Lung (tissue), 12 donors: Measurements from ENCODE around the gene RNU6-1. TPM values are rescaled to one million over a fixed set of nuclear protein-coding genes. Genes with fewer than 3 reads are reported as not detected.

Experiments used
- ATAC-seq: fragments of 200-7000 bp; cut with Tn5 transposase; one replicate; pipeline ENCODE4 v1.9.1; 2020; ENCODE audit warnings: moderate number of reproducible peaks; ENCODE audit not compliant: insufficient read depth, low FRiP score
- DNase-seq, 3 donors: peaks; one replicate each; pipeline ENCODE4 v3.0.0-alpha.2; 2013 to 2017
- H3K27ac ChIP-seq, 2 donors: one replicate each; pipeline ENCODE4 v1.5.1; 2013; ENCODE audit warnings: mild to moderate bottlenecking in 2 of 2, moderate library complexity in 2 of 2, control low read depth in 1 of 2, inconsistent platforms in 1 of 2, low read depth in 1 of 2, low read length in 1 of 2
- H3K27me3 ChIP-seq, 3 donors: one replicate each; pipeline ENCODE4 v1.5.1; 2013; ENCODE audit warnings: low read length in 2 of 3; ENCODE audit not compliant: control insufficient read depth in 3 of 3, insufficient read depth in 3 of 3
- H3K36me3 ChIP-seq, 4 donors: one replicate each; pipeline ENCODE4 v1.5.1; 2013; ENCODE audit warnings: low read length in 4 of 4, mild to moderate bottlenecking in 1 of 4, moderate library complexity in 1 of 4; ENCODE audit not compliant: control insufficient read depth in 4 of 4, insufficient read depth in 4 of 4
- H3K4me1 ChIP-seq, 5 donors: one replicate each; pipeline ENCODE4 v1.5.1; 2013; ENCODE audit warnings: low read length in 5 of 5, mild to moderate bottlenecking in 2 of 5, moderate library complexity in 1 of 5; ENCODE audit not compliant: control insufficient read depth in 5 of 5, insufficient read depth in 5 of 5
- H3K4me3 ChIP-seq: one replicate; pipeline ENCODE4 v1.5.1; 2013; ENCODE audit warnings: mild to moderate bottlenecking, control low read depth, moderate library complexity
- H3K9ac ChIP-seq, 2 donors: one replicate each; pipeline ENCODE4 v1.5.1; 2013; ENCODE audit warnings: low read length in 2 of 2, control low read depth in 1 of 2; ENCODE audit not compliant: insufficient read depth in 1 of 2
- H3K9me3 ChIP-seq, 4 donors: one replicate each; pipeline ENCODE4 v1.5.1; 2013; ENCODE audit warnings: low read length in 3 of 4, mild to moderate bottlenecking in 1 of 4, moderate library complexity in 1 of 4; ENCODE audit not compliant: control insufficient read depth in 4 of 4, insufficient read depth in 3 of 4
- CTCF ChIP-seq: IDR thresholded peaks from 2 replicates; pipeline ENCODE4 v1.5.1; 2012; ENCODE audit warnings: mild to moderate bottlenecking; ENCODE audit errors: control extremely low read depth, extremely low read depth
- WGBS, 2 donors: extraction: QIAGEN DNeasy Blood & Tissue Kit; methylation state at CpG; one replicate each; pipeline ENCODE4 v1.1.7; 2013; 5-methylcytosine and 5-hydroxymethylcytosine counted together
- polyA plus RNA-seq, 2 donors: library from polyadenylated mRNA; stranded (reverse); fragments of 200-250 nt; gene quantifications; one replicate each; pipeline ENCODE4 v1.2.1, GENCODE V29; 2013
- total RNA-seq, 2 donors: library from RNA; depleted of rRNA in 1 of 2; stranded (reverse); fragments of >200 nt in 1 of 2; gene quantifications; one replicate each; pipeline ENCODE4 v1.2.1, GENCODE V29; 2014 to 2021
- donor health status: control.
- donor health status: control.
- donor health status: Bipolar disorder and iron deficiency.
- donor health status: healthy.
- donor health status: DM: yes; HTN: yes; CAD: no.

RNU6-1 gene
- total and polyA plus RNA-seq, 4 donors: not detected

- Histone ChIP-seq H3K27ac (peak overlapping the region in 1 of 2 donors; percentile 26), H3K4me3 (no peak overlapping the region), H3K9ac (no peak overlapping the region), H3K36me3 (no peaks in the 10 kb centered on the region), H3K27me3 (no peaks in the 10 kb centered on the region), H3K4me1 (peaks cover 0 to 16% (median 0%) of the 10 kb centered on the region in 5 donors), H3K9me3 (peaks cover 0 to 2% (median 0%) of the 10 kb centered on the region in 4 donors)
- 59 to 61% methylated on average over 10 of the region's 10 CpGs for WGBS, 2 donors
- no peak for ATAC-seq
- DNase-seq: no peak
- TF ChIP-seq CTCF: no peak
Measured at GRCh38 chr15:67883234-67883773, 43.5 kb upstream of the RNU6-1 start.

- no peak for TF ChIP-seq CTCF
- H3K4me1 ChIP-seq: peaks cover 0 to 16% (median 0%) of the 10 kb centered on the region in 5 donors
- DNase-seq (peak; percentile 19 to 61 (median 32)), ATAC-seq (no peak)
- H3K9ac ChIP-seq: no peak overlapping the region
- H3K27ac ChIP-seq: peak overlapping the region in 1 of 2 donors; percentile 32
- no peaks in the 10 kb centered on the region for H3K27me3 ChIP-seq
- H3K9me3 ChIP-seq: peaks cover 0 to 2% (median 0%) of the 10 kb centered on the region in 4 donors
- H3K4me3 ChIP-seq: no peak overlapping the region
- H3K36me3 ChIP-seq: no peaks in the 10 kb centered on the region
- 55 to 73% methylated on average over 8 of the region's 8 CpGs for WGBS, 2 donors
Measured at GRCh38 chr15:67882487-67883233, 42.8 kb upstream of the RNU6-1 start.

GRCh38 chr15:67880651-67881182 lies 40.9 kb upstream of the RNU6-1 start:
- DNase-seq (peak; percentile 22 to 50 (median 26)), ATAC-seq (no peak)
- Histone ChIP-seq H3K27me3 (no peaks in the 10 kb centered on the region), H3K27ac (peak overlapping the region in 1 of 2 donors; percentile 33), H3K9ac (no peak overlapping the region), H3K4me1 (peaks cover 0 to 16% (median 0%) of the 10 kb centered on the region in 5 donors), H3K4me3 (no peak overlapping the region), H3K36me3 (no peaks in the 10 kb centered on the region), H3K9me3 (peaks cover 0 to 2% (median 0%) of the 10 kb centered on the region in 4 donors)
- no peak for TF ChIP-seq CTCF
- 53 to 67% methylated on average over 3 of the region's 3 CpGs for WGBS, 2 donors
